Islet of Langerhans (tissue), 1 donor: ENCODE measurements around the gene INF2.
"Not testable (repeated sequence)": the region's sequence is repeated elsewhere in the genome, so short reads cannot be mapped to it uniquely, and the experiment has no call there.

Experiments used
- FAIRE-seq: peaks from one replicate; lab custom pipeline; 2011; peaks lifted over from hg19 to GRCh38; lab: Jason Lieb, UNC

The INF2 gene

DNA sequence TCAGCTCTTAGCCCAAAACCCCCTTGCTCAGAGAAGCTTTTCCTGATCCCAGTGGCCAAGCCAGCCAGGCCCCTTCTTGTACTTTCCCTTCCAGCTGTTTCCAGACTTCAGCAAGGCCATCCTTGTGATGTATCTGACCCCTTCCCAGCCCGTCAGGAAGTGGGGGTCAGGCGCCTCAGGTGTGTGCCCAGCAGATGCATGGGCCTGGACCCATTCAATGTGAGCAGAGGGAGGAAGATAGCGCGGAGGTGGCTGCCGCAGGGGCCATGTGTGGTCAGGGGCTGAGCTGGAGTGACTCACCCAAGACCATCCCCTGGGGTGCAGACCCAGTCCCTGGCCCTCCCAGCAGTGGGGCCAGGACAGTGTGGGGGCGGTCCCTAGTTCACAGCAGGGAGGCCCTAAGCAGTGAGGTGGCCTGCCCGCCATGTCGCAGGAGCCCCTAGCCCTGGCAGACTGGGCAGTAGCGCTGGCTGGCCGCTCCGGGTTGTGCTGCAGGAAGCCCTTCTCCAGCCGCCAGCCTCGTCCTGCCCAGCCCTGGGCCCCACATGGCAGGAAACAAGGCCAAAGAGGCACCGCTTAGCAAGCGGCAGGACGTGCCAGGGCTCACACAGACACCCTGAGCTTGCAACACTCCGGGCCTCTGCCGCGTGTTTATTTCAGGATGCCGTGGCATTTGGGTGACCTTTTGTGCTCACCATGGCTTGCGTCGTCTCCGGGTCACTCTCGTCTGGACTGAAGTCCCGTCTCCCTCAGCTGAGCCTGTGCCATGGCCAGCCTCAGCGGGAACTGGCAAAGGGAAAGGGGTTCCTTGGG is 46.6 kb downstream of the INF2 start:
- no peak for FAIRE-seq

GRCh38 chr14:104738375-104739019 is 49.1 kb downstream of the INF2 start:
- FAIRE-seq = no peak

- no peak for FAIRE-seq
These were observed 49.6 kb downstream of the INF2 start for GRCh38 chr14:104739026-104739425.

GRCh38 chr14:104739546-104740516 is 50.4 kb downstream of the INF2 start:
- FAIRE-seq = no peak

GRCh38 chr14:104741108-104741802 is 51.8 kb downstream of the INF2 start:
- FAIRE-seq = no peak

GRCh38 chr14:104741803-104742251 is 52.4 kb downstream of the INF2 start:
- FAIRE-seq = no peak

GRCh38 chr14:104742586-104743455 is 53.4 kb downstream of the INF2 start:
- no peak for FAIRE-seq

- no peak for FAIRE-seq
These were observed 54.3 kb downstream of the INF2 start for GRCh38 chr14:104743461-104744380.

DNA sequence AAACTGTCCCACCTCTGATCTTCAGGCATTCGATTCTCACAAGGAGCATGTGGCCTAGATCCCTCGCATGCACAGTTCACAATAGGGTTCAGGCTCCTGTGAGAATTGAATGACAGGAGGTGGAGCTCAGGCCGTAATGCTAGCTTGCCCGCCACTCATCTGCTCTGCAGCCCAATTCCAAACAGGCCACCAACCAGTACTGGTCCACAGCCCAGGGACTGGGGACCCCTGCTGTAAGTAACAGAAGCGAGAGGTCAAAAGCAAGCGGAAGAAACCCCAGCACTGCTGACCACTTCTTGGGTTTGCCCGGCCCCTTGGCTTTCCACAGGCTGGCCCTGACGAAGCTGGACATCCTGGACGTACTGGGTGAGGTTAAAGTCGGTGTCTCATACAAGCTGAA is 55.1 kb downstream of the INF2 start:
- FAIRE-seq = no peak

- no peak for FAIRE-seq
These were observed 56.0 kb downstream of the INF2 start for GRCh38 chr14:104745431-104745830.

DNA sequence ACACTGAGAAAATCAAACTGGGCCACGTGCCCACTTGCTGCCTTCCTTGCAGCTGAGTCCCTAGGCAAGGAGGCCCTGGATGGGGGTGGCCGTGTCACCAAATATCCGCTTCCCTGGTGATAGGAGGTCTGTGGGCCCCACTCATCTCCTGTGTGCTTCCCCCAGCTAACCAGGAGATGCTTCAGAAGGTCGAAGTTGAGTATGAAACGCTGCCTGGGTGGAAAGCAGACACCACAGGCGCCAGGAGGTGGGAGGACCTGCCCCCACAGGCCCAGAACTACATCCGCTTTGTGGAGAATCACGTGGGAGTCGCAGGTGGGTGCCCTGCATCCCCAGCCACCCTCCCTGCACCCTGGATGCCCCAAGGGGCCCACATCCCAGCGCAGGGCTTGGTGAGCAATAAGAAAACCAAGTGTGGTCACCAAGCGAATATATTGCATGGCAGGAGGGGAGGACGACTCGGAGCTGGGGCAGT is 56.7 kb downstream of the INF2 start:
- no peak for FAIRE-seq

DNA sequence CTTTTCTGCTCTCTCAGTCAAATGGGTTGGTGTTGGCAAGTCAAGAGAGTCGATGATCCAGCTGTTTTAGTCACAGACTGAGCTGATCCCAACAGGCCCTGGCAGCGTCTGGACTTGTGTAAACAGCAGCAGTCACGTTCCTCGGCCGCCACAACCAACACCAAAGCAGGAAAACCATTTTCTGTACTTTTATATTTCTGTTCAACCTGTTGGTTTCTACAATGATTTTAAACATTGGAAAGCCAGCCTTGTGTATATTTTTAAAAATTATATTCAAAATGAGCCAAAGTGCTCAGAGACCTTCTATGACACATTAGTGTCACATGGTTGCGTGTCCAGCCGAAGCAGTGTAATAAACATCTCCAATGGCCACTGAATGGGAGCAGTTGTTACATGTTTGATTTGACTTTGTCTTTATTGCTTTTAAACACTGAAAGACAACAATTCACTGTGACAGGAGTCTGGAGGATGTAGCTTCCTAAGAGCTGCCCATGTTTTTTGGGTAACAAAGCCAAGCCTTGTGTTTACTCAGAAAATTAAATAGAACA is 57.6 kb downstream of the INF2 start:
- peak; percentile 97 for FAIRE-seq

DNA sequence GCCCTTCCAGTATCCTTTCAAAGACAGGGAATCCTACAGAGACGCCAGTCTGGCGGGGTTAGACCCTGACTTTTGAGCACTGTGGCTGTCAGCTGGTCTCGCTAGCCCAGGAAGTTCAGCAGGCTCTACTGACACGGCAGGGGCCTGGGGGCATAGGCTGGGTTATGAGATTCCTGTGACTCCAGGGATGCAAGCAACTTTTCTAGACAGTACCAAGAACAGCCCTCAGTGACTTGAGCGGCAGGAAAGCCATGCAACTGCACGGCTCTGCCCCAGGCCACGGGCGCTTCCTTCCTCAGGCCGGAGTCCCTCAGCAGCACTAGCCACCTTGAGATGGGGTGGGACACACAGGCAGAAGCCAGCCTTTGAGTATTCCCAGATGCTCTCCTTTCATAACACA is 58.5 kb downstream of the INF2 start:
- no peak for FAIRE-seq

DNA sequence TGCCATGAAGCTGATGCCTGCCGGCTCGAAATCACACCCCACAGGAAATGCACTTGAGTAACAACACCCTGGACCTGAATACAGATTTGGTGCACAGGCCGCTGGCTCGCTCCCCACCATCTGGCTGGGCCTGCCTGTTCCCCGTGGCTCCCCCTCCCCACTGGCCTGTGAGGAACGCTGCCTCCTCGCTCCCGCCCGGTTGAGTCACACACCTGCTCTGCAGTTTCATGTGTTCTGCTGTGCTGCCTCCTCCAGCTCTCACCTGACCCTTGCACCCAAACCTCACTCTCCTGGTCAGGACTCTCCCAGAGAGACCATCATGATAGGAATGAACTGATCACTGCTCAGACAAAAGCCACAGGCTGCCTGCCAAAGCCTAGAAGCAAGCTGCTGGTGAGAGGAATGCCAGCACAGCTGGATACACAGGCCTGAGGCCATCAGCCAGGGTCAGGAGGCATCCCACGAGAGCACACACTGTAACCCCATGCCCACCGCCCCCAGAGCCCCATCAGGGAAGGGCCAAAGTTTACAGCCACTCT is 59.8 kb downstream of the INF2 start:
- FAIRE-seq = no peak

DNA sequence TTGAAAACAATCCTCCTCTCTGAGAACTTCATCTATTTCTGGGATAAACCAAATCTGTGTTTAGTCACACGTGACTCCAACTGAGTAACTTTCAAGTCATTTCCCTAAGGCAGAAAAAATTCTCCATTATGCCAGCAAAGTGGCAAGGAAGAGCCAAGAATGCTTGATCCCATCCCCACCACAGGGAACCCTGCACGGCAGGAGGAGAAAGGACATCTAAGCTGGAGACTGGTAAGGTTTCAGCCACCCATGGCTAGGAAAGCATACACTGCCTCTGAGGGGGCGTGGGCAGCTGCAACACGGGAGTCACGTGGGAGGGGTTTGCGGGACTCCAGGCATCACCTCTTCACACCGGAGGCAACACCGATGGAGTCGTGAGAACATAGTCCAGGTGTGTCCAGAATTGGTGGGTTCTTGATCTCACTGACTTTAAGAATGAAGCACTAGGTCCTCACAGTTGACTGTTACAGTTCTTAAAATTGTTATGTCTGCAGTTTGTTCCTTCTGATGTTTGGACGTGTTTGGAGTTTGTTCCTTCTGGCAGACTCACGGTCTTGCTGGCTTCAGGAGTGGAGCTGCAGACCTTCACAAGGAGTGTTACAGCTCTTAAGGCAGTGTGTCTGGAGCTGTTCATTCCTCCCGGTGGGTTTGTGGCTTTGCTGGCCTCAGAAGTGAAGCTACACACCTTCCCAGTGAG is 60.8 kb downstream of the INF2 start:
- no peak for FAIRE-seq

- FAIRE-seq = not testable (repeated sequence)
These were observed 61.3 kb downstream of the INF2 start for GRCh38 chr14:104750753-104751057.

DNA sequence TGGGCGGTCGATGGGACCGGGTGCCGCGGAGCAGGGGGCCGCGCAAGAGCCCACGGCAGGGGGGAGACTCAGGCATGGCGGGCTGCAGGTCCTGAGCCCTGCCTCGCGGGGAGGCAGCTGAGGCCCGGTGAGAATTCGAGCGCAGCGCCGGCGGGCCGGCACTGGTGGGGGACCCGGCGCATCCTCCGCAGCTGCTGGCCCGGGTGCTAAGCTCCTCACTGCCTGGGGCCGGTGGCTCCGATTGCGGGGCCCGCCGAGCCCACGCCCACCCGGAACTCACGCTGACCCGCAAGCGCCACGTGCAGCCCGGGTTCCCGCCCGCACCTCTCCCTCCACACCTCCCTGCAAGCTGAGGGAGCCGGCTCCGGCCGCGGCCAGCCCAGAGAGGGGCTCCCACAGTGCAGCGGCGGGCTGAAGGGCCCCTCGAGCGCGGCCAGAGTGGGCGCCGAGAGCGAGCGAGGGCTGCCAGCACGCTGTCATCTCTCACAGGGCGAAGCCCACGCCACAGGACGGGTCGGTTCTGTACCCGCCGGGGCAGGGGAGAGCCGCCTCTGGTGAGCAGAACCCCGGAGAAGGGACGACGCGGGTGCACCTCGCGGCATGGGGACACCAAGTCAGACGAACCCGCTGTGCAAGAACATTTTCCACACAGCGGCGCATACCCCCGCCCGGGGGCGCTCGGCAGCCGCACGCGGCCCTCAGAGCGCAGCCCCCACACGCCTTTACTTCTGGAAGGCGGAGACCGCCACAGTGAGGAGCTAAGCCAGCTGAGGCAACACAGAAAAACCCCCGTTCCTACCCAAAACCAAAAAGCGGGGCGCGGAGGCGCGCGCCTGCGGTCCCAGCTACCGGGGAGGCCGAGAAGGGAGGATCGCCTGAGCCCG is 62.4 kb downstream of the INF2 start:
- FAIRE-seq = no peak

GRCh38 chr14:104752423-104752734 is 63.0 kb downstream of the INF2 start:
- no peak for FAIRE-seq
